ENCODE data around the gene PLEKHA7. TPM values are rescaled to one million over a fixed set of nuclear protein-coding genes. Genes with fewer than 3 reads are reported as not detected.

Gene PLEKHA7
- total and polyA plus RNA-seq, 2 experiments from 2014 or later = 40.8 to 167 TPM

DNA sequence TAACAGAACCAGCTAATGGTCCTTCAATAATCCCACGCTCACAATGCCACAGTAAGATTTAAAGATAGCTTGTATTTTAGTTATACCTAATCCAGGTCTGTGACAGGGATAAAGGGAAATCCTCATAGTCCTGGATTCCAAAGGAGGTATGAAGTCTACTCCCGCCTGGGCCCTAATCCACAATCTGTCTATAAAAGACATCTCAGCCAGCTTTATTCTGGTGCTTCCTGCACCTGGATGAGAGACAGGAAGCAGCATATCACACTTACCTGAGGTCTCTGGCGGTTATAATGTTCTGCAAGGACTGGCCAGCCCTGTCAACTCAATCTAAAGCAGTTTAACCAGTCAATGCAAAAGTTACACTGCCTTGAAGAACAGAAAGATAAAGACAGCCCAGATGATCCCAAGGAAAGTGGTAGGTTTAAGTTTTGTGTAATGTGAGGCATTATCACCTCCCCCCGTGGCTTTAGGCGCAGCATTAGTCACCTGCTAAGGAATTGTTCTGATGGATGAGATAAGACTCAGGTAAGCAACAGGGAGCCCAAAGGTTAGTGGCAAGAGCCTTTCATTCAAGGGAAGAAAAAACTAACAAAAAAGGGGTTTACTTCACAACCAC is 57.6 kb downstream of the PLEKHA7 start:
- DNase-seq (ENCODE audit: low read depth in 1 of 2, low spot score in 1 of 2) = no peak
- no peak overlapping the region for H3K27ac ChIP-seq
- TF ChIP-seq, protein P1, sequence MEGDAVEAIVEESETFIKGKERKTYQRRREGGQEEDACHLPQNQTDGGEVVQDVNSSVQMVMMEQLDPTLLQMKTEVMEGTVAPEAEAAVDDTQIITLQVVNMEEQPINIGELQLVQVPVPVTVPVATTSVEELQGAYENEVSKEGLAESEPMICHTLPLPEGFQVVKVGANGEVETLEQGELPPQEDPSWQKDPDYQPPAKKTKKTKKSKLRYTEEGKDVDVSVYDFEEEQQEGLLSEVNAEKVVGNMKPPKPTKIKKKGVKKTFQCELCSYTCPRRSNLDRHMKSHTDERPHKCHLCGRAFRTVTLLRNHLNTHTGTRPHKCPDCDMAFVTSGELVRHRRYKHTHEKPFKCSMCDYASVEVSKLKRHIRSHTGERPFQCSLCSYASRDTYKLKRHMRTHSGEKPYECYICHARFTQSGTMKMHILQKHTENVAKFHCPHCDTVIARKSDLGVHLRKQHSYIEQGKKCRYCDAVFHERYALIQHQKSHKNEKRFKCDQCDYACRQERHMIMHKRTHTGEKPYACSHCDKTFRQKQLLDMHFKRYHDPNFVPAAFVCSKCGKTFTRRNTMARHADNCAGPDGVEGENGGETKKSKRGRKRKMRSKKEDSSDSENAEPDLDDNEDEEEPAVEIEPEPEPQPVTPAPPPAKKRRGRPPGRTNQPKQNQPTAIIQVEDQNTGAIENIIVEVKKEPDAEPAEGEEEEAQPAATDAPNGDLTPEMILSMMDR (IDR thresholded peaks at IDR 0.05; ENCODE audit: low read depth, low read length) = no peak
- H3K4me3 ChIP-seq = no peak overlapping the region
- H3K9me3 ChIP-seq (ENCODE audit: low read depth) = no peaks in the 10 kb centered on the region
- H3K4me1 ChIP-seq (ENCODE audit: low read depth) = peaks cover 5% of the 10 kb centered on the region
- H3K36me3 ChIP-seq = no peaks in the 10 kb centered on the region
- no peaks in the 10 kb centered on the region for H3K27me3 ChIP-seq

DNA sequence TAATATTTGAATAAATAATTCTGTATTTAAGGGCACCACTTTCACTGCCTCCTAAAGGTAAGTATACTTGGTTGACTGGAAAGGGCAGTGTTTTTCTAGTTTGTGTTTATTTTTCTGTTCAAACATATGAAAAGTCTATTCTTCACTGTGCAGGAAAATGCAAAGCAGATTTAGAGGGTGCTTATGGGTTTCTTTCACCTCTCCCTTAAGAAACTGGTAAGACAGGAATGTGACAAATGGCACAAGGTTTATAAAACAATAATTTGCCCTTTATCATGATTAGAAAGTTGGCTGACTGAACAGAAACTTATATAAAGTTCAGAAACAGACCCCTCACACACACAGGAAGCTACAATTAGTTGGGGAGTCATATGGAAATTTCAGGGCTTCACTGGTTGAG is 60.6 kb downstream of the PLEKHA7 start:
- TF ChIP-seq, protein P1 (IDR thresholded peaks at IDR 0.05; ENCODE audit: low read depth, low read length) = no peak
- H3K36me3 ChIP-seq = no peaks in the 10 kb centered on the region
- no peaks in the 10 kb centered on the region for H3K4me1 ChIP-seq (ENCODE audit: low read depth)
- H3K4me3 ChIP-seq = no peak overlapping the region
- H3K27ac ChIP-seq = no peak overlapping the region
- DNase-seq (ENCODE audit: low read depth in 1 of 2, low spot score in 1 of 2) = no peak
- no peaks in the 10 kb centered on the region for H3K27me3 ChIP-seq
- H3K9me3 ChIP-seq (ENCODE audit: low read depth) = no peaks in the 10 kb centered on the region

DNA sequence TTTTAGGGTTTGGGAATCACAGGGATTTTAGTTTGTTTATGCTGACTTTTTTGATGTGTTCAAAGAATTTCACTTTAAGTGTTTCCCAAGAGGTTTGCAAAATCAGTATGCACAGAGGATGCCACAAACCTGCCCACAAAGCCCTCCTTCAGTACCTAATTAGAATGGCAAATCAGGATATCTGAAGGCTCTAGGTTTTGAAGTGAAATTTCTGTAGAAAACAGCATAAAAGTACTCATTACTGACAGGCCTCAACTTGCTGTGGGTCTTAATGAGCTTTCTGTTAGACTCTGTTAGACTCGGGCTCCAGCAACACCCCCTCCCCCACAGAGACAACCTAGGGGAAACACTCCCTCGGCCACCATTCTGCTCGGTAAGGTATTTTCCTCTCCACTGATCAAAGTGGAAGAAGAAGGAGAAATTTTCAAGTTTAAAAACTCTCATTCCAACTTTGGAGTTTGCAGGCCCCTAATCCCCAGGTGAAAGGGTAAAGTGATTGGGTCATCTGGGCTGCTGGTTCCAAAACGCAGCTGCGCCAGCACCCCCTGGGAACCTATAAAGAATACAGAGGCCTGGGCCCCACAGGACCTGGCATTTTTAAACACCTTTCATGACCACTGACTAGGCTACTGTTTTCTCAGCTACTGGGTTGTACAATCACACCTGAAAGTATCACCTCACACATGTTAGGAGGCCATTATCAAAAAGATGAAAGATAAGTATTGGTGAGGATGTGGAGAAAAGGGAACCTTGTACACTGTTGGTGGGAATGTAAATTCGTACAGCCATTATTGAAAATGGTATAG is 67.5 kb downstream of the PLEKHA7 start:
- TF ChIP-seq, protein P1 (IDR thresholded peaks at IDR 0.05; ENCODE audit: low read depth, low read length) = no peak
- no peaks in the 10 kb centered on the region for H3K36me3 ChIP-seq
- H3K4me3 ChIP-seq = no peak overlapping the region
- no peaks in the 10 kb centered on the region for H3K27me3 ChIP-seq
- no peaks in the 10 kb centered on the region for H3K9me3 ChIP-seq (ENCODE audit: low read depth)
- peaks cover 27% of the 10 kb centered on the region for H3K4me1 ChIP-seq (ENCODE audit: low read depth)
- DNase-seq (ENCODE audit: low read depth in 1 of 2, low spot score in 1 of 2) = no peak
- no peak overlapping the region for H3K27ac ChIP-seq

DNA sequence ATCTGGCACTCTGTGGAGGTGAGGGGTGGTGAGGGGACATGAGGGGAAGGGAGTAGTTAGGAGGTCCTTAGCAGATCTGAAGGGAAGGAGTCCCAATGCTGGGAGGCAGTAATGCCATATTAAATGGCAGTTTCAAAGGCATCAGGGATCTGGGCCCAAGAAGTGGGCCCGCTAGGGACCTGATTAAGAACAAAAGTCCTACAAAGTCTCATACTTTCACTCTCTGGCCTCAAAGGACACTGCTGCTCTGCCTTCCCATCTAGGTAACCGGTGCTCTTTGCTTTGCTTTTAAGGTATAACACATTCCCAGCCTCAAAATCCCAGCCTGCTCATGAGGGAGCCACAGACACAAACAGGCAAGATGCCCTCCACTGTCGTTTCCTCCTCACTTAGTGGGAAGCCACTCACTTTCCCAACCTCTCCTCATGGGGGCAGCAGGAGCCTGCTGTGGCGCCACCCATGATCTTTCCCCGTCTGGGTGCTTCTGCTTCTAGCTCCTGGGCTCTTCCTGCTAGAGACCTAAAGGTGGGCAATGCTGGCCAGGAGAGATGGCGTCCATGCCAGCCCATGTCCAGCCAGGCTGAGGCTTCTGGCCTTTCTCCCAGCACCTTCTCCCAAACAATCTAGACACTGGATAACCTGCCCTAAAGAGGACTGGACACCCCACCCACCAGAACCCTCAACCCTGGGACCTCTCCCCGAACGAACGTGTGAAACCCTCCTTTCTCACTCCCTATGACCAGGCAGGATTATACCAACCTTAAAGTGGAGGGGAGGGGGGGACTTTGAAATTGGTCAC is 68.3 kb downstream of the PLEKHA7 start:
- Histone ChIP-seq H3K4me1 (ENCODE audit: low read depth) (peaks cover 27% of the 10 kb centered on the region), H3K27me3 (no peaks in the 10 kb centered on the region), H3K27ac (peak overlapping the region; percentile 51), H3K9me3 (ENCODE audit: low read depth) (no peaks in the 10 kb centered on the region), H3K36me3 (no peaks in the 10 kb centered on the region), H3K4me3 (no peak overlapping the region)
- TF ChIP-seq, protein P1 (IDR thresholded peaks at IDR 0.05; ENCODE audit: low read depth, low read length) = peak; percentile 78
- peak; percentile 76 to 79 for DNase-seq (ENCODE audit: low read depth in 1 of 2, low spot score in 1 of 2)

DNA sequence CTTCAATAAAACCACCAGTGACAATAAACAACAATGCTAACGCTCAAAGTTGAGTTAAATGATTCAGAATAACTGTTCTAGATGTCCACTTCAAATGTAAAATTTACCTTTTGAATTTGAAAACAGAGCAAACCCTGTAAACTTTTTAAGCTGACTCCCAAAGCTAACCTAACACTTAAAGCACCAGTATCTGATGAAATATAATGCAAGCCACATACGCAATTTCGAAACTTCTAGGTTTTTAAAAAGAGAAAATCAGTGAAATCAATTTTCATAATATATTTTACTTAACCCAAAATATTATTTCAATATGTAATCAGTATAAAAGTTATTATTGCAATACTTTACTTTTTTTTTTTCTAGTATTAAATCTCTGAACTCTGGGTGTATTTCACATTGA is 71.3 kb downstream of the PLEKHA7 start:
- H3K36me3 ChIP-seq = no peaks in the 10 kb centered on the region
- TF ChIP-seq, protein P1 (IDR thresholded peaks at IDR 0.05; ENCODE audit: low read depth, low read length) = no peak
- no peaks in the 10 kb centered on the region for H3K27me3 ChIP-seq
- no peak overlapping the region for H3K4me3 ChIP-seq
- no peak for DNase-seq (ENCODE audit: low read depth in 1 of 2, low spot score in 1 of 2)
- peaks cover 31% of the 10 kb centered on the region for H3K4me1 ChIP-seq (ENCODE audit: low read depth)
- no peaks in the 10 kb centered on the region for H3K9me3 ChIP-seq (ENCODE audit: low read depth)
- H3K27ac ChIP-seq = peak overlapping the region; percentile 80

Data from cardiac muscle cell (in vitro differentiated cells and primary cell).